ENCODE measurements around the gene RIPK4.
"Not testable (repeated sequence)": the region's sequence is repeated elsewhere in the genome, so short reads cannot be mapped to it uniquely, and the experiment has no call there.

RIPK4 gene

GRCh38 chr21:41714299-41714865 lies 52.5 kb downstream of the RIPK4 start:
- not testable (repeated sequence) for DNase-seq (ENCODE audit: low spot score)

- no peak for DNase-seq (ENCODE audit: low spot score)
These were observed 53.2 kb downstream of the RIPK4 start for GRCh38 chr21:41713495-41714281.

GRCh38 chr21:41712730-41713129 lies 54.1 kb downstream of the RIPK4 start:
- DNase-seq (ENCODE audit: low spot score), result no peak

- no peak for DNase-seq (ENCODE audit: low spot score)
These were observed 54.7 kb downstream of the RIPK4 start for GRCh38 chr21:41712201-41712600.

GRCh38 chr21:41711416-41712007 lies 55.3 kb downstream of the RIPK4 start:
- DNase-seq (ENCODE audit: low spot score), result no peak

GRCh38 chr21:41710823-41711160 lies 56.1 kb downstream of the RIPK4 start:
- no peak for DNase-seq (ENCODE audit: low spot score)

- no peak for DNase-seq (ENCODE audit: low spot score)
These were observed 56.7 kb downstream of the RIPK4 start for GRCh38 chr21:41709965-41710822.

GRCh38 chr21:41709166-41709565 lies 57.7 kb downstream of the RIPK4 start:
- no peak for DNase-seq (ENCODE audit: low spot score)

GRCh38 chr21:41707960-41708330 lies 58.9 kb downstream of the RIPK4 start:
- no peak for DNase-seq (ENCODE audit: low spot score)

- no peak for DNase-seq (ENCODE audit: low spot score)
These were observed 59.5 kb downstream of the RIPK4 start for GRCh38 chr21:41707231-41707959.

GRCh38 chr21:41706678-41707077 lies 60.2 kb downstream of the RIPK4 start:
- DNase-seq (ENCODE audit: low spot score), result no peak

- no peak for DNase-seq (ENCODE audit: low spot score)
These were observed 60.6 kb downstream of the RIPK4 start for GRCh38 chr21:41706263-41706639.

GRCh38 chr21:41705546-41706262 lies 61.1 kb downstream of the RIPK4 start:
- DNase-seq (ENCODE audit: low spot score), result no peak

GRCh38 chr21:41703857-41704501 lies 62.9 kb downstream of the RIPK4 start:
- DNase-seq (ENCODE audit: low spot score), result no peak

- DNase-seq (ENCODE audit: low spot score), result no peak
These were observed 65.1 kb downstream of the RIPK4 start for GRCh38 chr21:41701749-41702148.

- DNase-seq (ENCODE audit: low spot score), result no peak
These were observed 67.5 kb downstream of the RIPK4 start for GRCh38 chr21:41699311-41699710.

GRCh38 chr21:41698071-41698470 lies 68.8 kb downstream of the RIPK4 start:
- no peak for DNase-seq (ENCODE audit: low spot score)

GRCh38 chr21:41695513-41695912 lies 71.3 kb downstream of the RIPK4 start:
- no peak for DNase-seq (ENCODE audit: low spot score)

- not testable (repeated sequence) for DNase-seq (ENCODE audit: low spot score)
These were observed 72.8 kb downstream of the RIPK4 start for GRCh38 chr21:41694042-41694441.

GRCh38 chr21:41692185-41692565 lies 74.7 kb downstream of the RIPK4 start:
- DNase-seq (ENCODE audit: low spot score), result no peak

All from cerebellar cortex (tissue), 1 donor.